ENCODE measurements around the gene CRABP2. TPM values are rescaled to one million over a fixed set of nuclear protein-coding genes. Genes with fewer than 3 reads are reported as not detected.

CRABP2 gene
- total and polyA plus RNA-seq, 2 experiments from 2014 or later, result 45.9 to 137 TPM

DNA sequence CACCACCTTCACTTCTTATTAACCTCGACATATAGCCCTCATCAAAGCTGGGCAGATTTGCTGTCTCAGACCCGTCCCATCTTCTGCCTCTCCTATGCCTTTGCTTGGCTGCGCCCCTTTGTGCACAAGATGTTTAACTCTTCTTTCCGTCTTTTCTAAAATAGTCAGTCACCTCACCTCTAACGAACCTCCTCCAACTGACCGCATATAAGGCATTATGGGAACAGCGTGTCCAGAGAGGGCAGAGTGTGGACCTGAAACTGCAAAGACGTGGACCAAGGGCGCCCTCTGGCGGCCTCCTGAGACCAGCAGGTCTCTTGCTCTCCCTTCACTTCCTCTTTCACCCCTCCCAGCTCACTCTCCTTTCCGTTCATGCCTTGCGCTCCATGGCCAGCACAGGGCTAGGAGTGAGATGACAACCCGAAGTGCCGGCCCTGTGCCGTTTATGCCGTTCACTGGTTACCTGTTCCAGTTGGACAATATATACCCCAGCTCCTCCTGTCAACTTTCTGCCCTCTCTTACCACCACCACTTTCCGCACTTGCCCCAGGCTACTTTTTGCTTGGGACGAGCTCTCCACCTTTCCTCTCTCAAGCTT, 20.4 kb upstream of the CRABP2 start:
- peak; percentile 70 for ATAC-seq

DNA sequence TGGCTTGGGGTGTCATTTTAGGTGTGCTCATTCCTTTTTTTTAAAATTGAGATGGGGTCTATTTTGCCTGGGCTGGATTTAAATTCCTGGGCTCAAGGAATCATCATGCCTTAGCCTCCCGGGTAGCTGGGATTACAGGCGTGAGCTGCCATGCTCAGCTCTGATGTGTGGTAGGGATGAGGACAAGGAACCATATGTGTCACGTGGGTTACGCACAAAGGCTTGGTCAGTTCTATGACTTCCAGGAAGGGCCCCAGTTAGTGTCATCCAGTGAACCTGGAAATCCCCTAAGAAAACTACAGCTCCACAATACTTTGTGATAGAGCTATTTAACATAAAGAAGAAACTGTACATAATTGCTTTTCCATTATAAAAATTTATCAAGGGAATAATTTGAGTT, 16.2 kb upstream of the CRABP2 start:
- H3F3A ChIP-seq (replicated peaks; ENCODE audit: low read depth), result peaks cover 21% of the 10 kb centered on the region
- Mint-ChIP-seq H3K9me3 (no peaks in the 10 kb centered on the region; the same call in 2 of the 3 replicates), H3K27ac (no peak overlapping the region), H3K4me3 (no peak overlapping the region), H3K27me3 (ENCODE audit: insufficient read depth, low read depth, poor library complexity) (peaks cover 10% of the 10 kb centered on the region), H3K4me1 (peaks cover 12% of the 10 kb centered on the region), H3K36me3 (ENCODE audit: low read depth) (peaks cover 44% of the 10 kb centered on the region)
- H3K27me3 ChIP-seq (ENCODE audit: insufficient read depth), result no peaks in the 10 kb centered on the region
- no peak overlapping the region for H2AFZ ChIP-seq
- no peak for ATAC-seq
- peaks cover 44% of the 10 kb centered on the region for H3K79me2 ChIP-seq (replicated peaks; ENCODE audit: insufficient read depth)
- DNase-seq (ENCODE audit: low spot score), result no peak
- peaks cover 23% of the 10 kb centered on the region for H3K4me1 ChIP-seq (ENCODE audit: insufficient read depth)
- H4K20me1 ChIP-seq (replicated peaks; ENCODE audit: insufficient read depth), result peaks cover 48% of the 10 kb centered on the region
- no peak overlapping the region for H3K4me2 ChIP-seq
- no peaks in the 10 kb centered on the region for H3K9me2 ChIP-seq (ENCODE audit: insufficient read depth)
- no peak overlapping the region for H3K4me3 ChIP-seq
- no peak overlapping the region for H3K27ac ChIP-seq (ENCODE audit: low read depth)
- H3K36me3 ChIP-seq (ENCODE audit: insufficient read depth), result peaks cover 24% of the 10 kb centered on the region
- TF ChIP-seq ZNF114 (CRISPR knock-in tag; IDR thresholded peaks at IDR 0.05), result no peak
- no peak for TF ChIP-seq STAT1 (IDR thresholded peaks at IDR 0.05; ENCODE audit: unreplicated experiment)
- TF ChIP-seq JUNB (IDR thresholded peaks at IDR 0.05; ENCODE audit: unreplicated experiment), result no peak
- TF ChIP-seq, protein P1, sequence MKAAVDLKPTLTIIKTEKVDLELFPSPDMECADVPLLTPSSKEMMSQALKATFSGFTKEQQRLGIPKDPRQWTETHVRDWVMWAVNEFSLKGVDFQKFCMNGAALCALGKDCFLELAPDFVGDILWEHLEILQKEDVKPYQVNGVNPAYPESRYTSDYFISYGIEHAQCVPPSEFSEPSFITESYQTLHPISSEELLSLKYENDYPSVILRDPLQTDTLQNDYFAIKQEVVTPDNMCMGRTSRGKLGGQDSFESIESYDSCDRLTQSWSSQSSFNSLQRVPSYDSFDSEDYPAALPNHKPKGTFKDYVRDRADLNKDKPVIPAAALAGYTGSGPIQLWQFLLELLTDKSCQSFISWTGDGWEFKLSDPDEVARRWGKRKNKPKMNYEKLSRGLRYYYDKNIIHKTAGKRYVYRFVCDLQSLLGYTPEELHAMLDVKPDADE (IDR thresholded peaks at IDR 0.05), result no peak
- no peak for TF ChIP-seq POLR2AphosphoS5 (IDR thresholded peaks at IDR 0.05; ENCODE audit: low read depth)
- TF ChIP-seq NANOG (IDR thresholded peaks at IDR 0.05; ENCODE audit: borderline replicate concordance), result no peak
- TF ChIP-seq EZH2phosphoT487 (IDR thresholded peaks at IDR 0.05; ENCODE audit: unreplicated experiment), result no peak
- TF ChIP-seq, protein P2, sequence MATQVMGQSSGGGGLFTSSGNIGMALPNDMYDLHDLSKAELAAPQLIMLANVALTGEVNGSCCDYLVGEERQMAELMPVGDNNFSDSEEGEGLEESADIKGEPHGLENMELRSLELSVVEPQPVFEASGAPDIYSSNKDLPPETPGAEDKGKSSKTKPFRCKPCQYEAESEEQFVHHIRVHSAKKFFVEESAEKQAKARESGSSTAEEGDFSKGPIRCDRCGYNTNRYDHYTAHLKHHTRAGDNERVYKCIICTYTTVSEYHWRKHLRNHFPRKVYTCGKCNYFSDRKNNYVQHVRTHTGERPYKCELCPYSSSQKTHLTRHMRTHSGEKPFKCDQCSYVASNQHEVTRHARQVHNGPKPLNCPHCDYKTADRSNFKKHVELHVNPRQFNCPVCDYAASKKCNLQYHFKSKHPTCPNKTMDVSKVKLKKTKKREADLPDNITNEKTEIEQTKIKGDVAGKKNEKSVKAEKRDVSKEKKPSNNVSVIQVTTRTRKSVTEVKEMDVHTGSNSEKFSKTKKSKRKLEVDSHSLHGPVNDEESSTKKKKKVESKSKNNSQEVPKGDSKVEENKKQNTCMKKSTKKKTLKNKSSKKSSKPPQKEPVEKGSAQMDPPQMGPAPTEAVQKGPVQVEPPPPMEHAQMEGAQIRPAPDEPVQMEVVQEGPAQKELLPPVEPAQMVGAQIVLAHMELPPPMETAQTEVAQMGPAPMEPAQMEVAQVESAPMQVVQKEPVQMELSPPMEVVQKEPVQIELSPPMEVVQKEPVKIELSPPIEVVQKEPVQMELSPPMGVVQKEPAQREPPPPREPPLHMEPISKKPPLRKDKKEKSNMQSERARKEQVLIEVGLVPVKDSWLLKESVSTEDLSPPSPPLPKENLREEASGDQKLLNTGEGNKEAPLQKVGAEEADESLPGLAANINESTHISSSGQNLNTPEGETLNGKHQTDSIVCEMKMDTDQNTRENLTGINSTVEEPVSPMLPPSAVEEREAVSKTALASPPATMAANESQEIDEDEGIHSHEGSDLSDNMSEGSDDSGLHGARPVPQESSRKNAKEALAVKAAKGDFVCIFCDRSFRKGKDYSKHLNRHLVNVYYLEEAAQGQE (IDR thresholded peaks at IDR 0.05; ENCODE audit: unreplicated experiment), result no peak
- TF ChIP-seq, protein P3, sequence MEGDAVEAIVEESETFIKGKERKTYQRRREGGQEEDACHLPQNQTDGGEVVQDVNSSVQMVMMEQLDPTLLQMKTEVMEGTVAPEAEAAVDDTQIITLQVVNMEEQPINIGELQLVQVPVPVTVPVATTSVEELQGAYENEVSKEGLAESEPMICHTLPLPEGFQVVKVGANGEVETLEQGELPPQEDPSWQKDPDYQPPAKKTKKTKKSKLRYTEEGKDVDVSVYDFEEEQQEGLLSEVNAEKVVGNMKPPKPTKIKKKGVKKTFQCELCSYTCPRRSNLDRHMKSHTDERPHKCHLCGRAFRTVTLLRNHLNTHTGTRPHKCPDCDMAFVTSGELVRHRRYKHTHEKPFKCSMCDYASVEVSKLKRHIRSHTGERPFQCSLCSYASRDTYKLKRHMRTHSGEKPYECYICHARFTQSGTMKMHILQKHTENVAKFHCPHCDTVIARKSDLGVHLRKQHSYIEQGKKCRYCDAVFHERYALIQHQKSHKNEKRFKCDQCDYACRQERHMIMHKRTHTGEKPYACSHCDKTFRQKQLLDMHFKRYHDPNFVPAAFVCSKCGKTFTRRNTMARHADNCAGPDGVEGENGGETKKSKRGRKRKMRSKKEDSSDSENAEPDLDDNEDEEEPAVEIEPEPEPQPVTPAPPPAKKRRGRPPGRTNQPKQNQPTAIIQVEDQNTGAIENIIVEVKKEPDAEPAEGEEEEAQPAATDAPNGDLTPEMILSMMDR (conservative IDR thresholded peaks at IDR 0.05; ENCODE audit: low read depth in 2 of 2), result no peak

More for the DNA sequence above, 20.4 kb upstream of the CRABP2 start:
- Histone ChIP-seq H3K9me2 (ENCODE audit: insufficient read depth) (no peaks in the 10 kb centered on the region), H3K27me3 (ENCODE audit: insufficient read depth) (no peaks in the 10 kb centered on the region), H3K4me1 (ENCODE audit: insufficient read depth) (peaks cover 28% of the 10 kb centered on the region), H3K4me3 (peak overlapping the region; percentile 96), H3K36me3 (ENCODE audit: insufficient read depth) (peaks cover 23% of the 10 kb centered on the region), H3K79me2 (replicated peaks; ENCODE audit: insufficient read depth) (peaks cover 74% of the 10 kb centered on the region), H2AFZ (no peak overlapping the region), H3K27ac (ENCODE audit: low read depth) (peak overlapping the region; percentile 81; the same call in 1 of the 2 replicates), H3F3A (replicated peaks; ENCODE audit: low read depth) (peaks cover 42% of the 10 kb centered on the region), H4K20me1 (replicated peaks; ENCODE audit: insufficient read depth) (peaks cover 45% of the 10 kb centered on the region), H3K4me2 (peak overlapping the region; percentile 95)
- Mint-ChIP-seq H3K9me3 (no peaks in the 10 kb centered on the region), H3K4me3 (no peak overlapping the region), H3K27me3 (ENCODE audit: insufficient read depth, low read depth, poor library complexity) (peaks cover 7% of the 10 kb centered on the region), H3K4me1 (peaks cover 13% of the 10 kb centered on the region), H3K36me3 (ENCODE audit: low read depth) (peaks cover 36% of the 10 kb centered on the region), H3K27ac (no peak overlapping the region)
- DNase-seq (ENCODE audit: low spot score), result peak; percentile 96
- no peak for TF ChIP-seq NANOG (IDR thresholded peaks at IDR 0.05; ENCODE audit: borderline replicate concordance)
- TF ChIP-seq, protein P3 (conservative IDR thresholded peaks at IDR 0.05; ENCODE audit: low read depth in 2 of 2), result peak; percentile 94 to 98
